WTC11 (cell line): Measurements from ENCODE around the gene SLITRK4. TPM values are rescaled to one million over a fixed set of nuclear protein-coding genes. Genes with fewer than 3 reads are reported as not detected.

Source experiments
- ATAC-seq: fragments of 200-7000 bp; cut with Tn5 transposase; 2 replicates; pipeline ENCODE4 v1.10.0; 2021; ENCODE audit warnings: mild to moderate bottlenecking, moderate library complexity
- CTCF ChIA-PET: fragments of 300-600 bp; sonication (Branson Sonifier 250); formaldehyde crosslinking; loops from one replicate; lab custom pipeline; 2021; ENCODE audit warnings: antibody characterized with exemption; lab: Charles Lee
- POLR2A ChIA-PET: fragments of 350-600 bp; sonication (Branson Sonifier 250); formaldehyde crosslinking; loops from one replicate; lab custom pipeline; 2021; ENCODE audit warnings: antibody characterized with exemption; lab: Charles Lee
- DNase-seq: peaks from one replicate; pipeline ENCODE4 v3.0.0; 2021; ENCODE audit warnings: low spot score
- H3K27ac Mint-ChIP-seq: 2 replicates; pipeline ENCODE4 v1.8.0; 2021; ENCODE audit warnings: mixed read lengths
- H3K27me3 Mint-ChIP-seq: 2 replicates; pipeline ENCODE4 v1.8.0; 2021; ENCODE audit warnings: low read depth, mild to moderate bottlenecking, moderate library complexity, mixed read lengths
- H3K36me3 Mint-ChIP-seq: 2 replicates; pipeline ENCODE4 v1.8.0; 2021; ENCODE audit warnings: mixed read lengths
- H3K4me1 Mint-ChIP-seq: 2 replicates; pipeline ENCODE4 v1.8.0; 2022; ENCODE audit warnings: mixed read lengths
- H3K4me3 Mint-ChIP-seq: 2 replicates; pipeline ENCODE4 v1.8.0; 2021; ENCODE audit warnings: mild to moderate bottlenecking, moderate library complexity, mixed read lengths
- H3K9me3 Mint-ChIP-seq: 2 replicates; pipeline ENCODE4 v1.8.0; 2021; ENCODE audit warnings: mixed read lengths
- ARID4B ChIP-seq: sonication (generic); formaldehyde crosslinking; IDR thresholded peaks from 2 replicates; pipeline ENCODE4 v1.8.0; 2023; ENCODE audit warnings: missing genetic modification reagents, mild to moderate bottlenecking, borderline replicate concordance
- CDX4 ChIP-seq: fragments of 250-450 bp; sonication (Bioruptor Pico); IDR thresholded peaks from 2 replicates; pipeline ENCODE4 v1.9.0; 2021; ENCODE audit warnings: moderate library complexity, mild to moderate bottlenecking, inconsistent platforms, borderline replicate concordance
- FOXJ3 ChIP-seq: sonication (generic); formaldehyde crosslinking; IDR thresholded peaks from 2 replicates; pipeline ENCODE4 v1.9.0; 2021; ENCODE audit warnings: missing genetic modification reagents, mild to moderate bottlenecking, borderline replicate concordance
- FOXP1 ChIP-seq: sonication (generic); formaldehyde crosslinking; IDR thresholded peaks from 2 replicates; pipeline ENCODE4 v1.8.0; 2022; ENCODE audit warnings: missing genetic modification reagents, mild to moderate bottlenecking, moderate library complexity, borderline replicate concordance
- GABPB1 ChIP-seq: sonication (generic); formaldehyde crosslinking; IDR thresholded peaks from 2 replicates; pipeline ENCODE4 v1.8.1; 2023; ENCODE audit warnings: mild to moderate bottlenecking, missing genetic modification reagents
- GTF2I ChIP-seq: fragments of 250-450 bp; sonication (Bioruptor Pico); conservative IDR thresholded peaks from 2 replicates; pipeline ENCODE4 v1.4.0; 2021; ENCODE audit warnings: mild to moderate bottlenecking
- HMGA2 ChIP-seq: fragments of 250-450 bp; sonication (Bioruptor Pico); IDR thresholded peaks from 2 replicates; pipeline ENCODE4 v1.4.0; 2021; ENCODE audit warnings: mild to moderate bottlenecking, moderate library complexity
- IRF2 ChIP-seq: sonication (generic); formaldehyde crosslinking; IDR thresholded peaks from 2 replicates; pipeline ENCODE4 v1.8.0; 2022; ENCODE audit warnings: low read depth, missing genetic modification reagents, borderline replicate concordance
- MYBL2 ChIP-seq: sonication (generic); formaldehyde crosslinking; IDR thresholded peaks from 2 replicates; pipeline ENCODE4 v1.8.1; 2023; ENCODE audit warnings: mild to moderate bottlenecking, moderate library complexity, missing genetic modification reagents
- NFE2L1 ChIP-seq: sonication (generic); formaldehyde crosslinking; IDR thresholded peaks from 2 replicates; pipeline ENCODE4 v1.8.1; 2023; ENCODE audit warnings: missing genetic modification reagents
- NR2C2 ChIP-seq: sonication (generic); formaldehyde crosslinking; IDR thresholded peaks from 2 replicates; pipeline ENCODE4 v1.8.0; 2022; ENCODE audit warnings: mild to moderate bottlenecking, missing genetic modification reagents
- PRRX2 ChIP-seq: fragments of 250-450 bp; sonication (Bioruptor Pico); IDR thresholded peaks from 2 replicates; pipeline ENCODE4 v1.8.0; 2021; ENCODE audit warnings: mild to moderate bottlenecking
- TEAD1 ChIP-seq: sonication (generic); formaldehyde crosslinking; IDR thresholded peaks from 2 replicates; pipeline ENCODE4 v1.8.0; 2022; ENCODE audit warnings: mild to moderate bottlenecking, missing genetic modification reagents
- ZBTB43 ChIP-seq: sonication (generic); formaldehyde crosslinking; IDR thresholded peaks from 2 replicates; pipeline ENCODE4 v1.8.1; 2023; ENCODE audit warnings: mild to moderate bottlenecking, missing genetic modification reagents
- ZNF396 ChIP-seq: fragments of 250-450 bp; sonication (Bioruptor Pico); IDR thresholded peaks from 2 replicates; pipeline ENCODE4 v1.8.0; 2021; ENCODE audit warnings: mild to moderate bottlenecking, moderate library complexity, borderline replicate concordance
- total RNA-seq: library from RNA; stranded (reverse); gene quantifications from 3 replicates; pipeline ENCODE4 v1.2.3, GENCODE V29; 2021
- TF ChIP-seq, protein P1 (sequence below): fragments of 250-450 bp; sonication (Bioruptor Pico); conservative IDR thresholded peaks from 2 replicates; pipeline ENCODE4 v1.9.0; 2021; ENCODE audit warnings: mild to moderate bottlenecking
- TF ChIP-seq, protein P2 (sequence below): sonication (generic); formaldehyde crosslinking; IDR thresholded peaks from 2 replicates; pipeline ENCODE4 v1.8.1; 2022; ENCODE audit warnings: missing genetic modification reagents, borderline replicate concordance
- TF ChIP-seq, protein P3 (sequence below): sonication (generic); formaldehyde crosslinking; IDR thresholded peaks from 2 replicates; pipeline ENCODE4 v1.8.0; 2022; ENCODE audit warnings: mild to moderate bottlenecking, missing genetic modification reagents
- TF ChIP-seq, protein P4 (sequence below): fragments of 250-450 bp; sonication (Bioruptor Pico); IDR thresholded peaks from 2 replicates; pipeline ENCODE4 v1.9.0; 2021; ENCODE audit warnings: mild to moderate bottlenecking, borderline replicate concordance

SLITRK4 gene
- total RNA-seq, 1 experiment from 2014 or later: not detected

GRCh38 chrX:143581240-143581639, 54.7 kb downstream of the SLITRK4 start:
- DNase-seq (no peak), ATAC-seq (no peak)
- Mint-ChIP-seq H3K27me3 (peaks cover 4% of the 10 kb centered on the region; the same call in 1 of the 2 replicates), H3K9me3 (peaks cover 32% of the 10 kb centered on the region), H3K4me1 (no peaks in the 10 kb centered on the region), H3K36me3 (peaks cover 19% of the 10 kb centered on the region), H3K4me3 (no peak overlapping the region), H3K27ac (no peak overlapping the region)
- CTCF ChIA-PET: no interaction called here
- POLR2A ChIA-PET: no interaction called here
- no peak for TF ChIP-seq GABPB1 (CRISPR knock-in tag)
- TF ChIP-seq, protein P1, sequence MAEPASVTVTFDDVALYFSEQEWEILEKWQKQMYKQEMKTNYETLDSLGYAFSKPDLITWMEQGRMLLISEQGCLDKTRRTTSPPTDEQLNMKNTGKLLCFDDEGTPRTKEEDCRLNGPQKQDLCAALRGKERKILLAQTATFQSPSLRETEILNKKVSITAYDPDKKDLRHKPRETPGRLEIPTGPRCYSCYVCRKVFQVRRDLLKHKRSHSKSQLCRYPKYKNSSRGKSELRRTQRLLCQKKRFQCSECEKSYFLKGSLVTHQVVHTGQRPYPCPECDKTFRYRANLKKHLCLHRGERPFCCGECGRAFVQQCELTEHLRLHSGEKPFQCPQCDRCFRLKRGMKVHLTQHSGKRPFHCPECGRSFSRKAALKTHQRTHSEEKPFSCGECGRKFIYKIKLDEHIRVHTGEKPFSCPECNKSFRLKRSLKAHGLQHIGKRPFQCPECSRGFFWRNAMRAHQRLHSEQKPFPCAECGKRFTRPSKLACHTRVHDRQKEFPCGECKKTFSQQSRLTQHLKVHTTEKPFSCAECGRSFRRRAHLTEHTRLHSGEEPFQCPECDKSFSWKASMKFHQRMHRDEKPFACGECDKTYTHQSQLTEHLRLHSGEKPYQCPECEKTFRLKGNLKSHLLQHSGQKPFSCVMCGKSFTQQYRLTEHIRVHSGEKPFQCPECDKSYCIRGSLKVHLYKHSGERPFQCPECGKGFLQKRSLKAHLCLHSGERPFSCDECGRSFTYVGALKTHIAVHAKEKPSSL (CRISPR knock-in tag): no peak
- TF ChIP-seq, protein P2, sequence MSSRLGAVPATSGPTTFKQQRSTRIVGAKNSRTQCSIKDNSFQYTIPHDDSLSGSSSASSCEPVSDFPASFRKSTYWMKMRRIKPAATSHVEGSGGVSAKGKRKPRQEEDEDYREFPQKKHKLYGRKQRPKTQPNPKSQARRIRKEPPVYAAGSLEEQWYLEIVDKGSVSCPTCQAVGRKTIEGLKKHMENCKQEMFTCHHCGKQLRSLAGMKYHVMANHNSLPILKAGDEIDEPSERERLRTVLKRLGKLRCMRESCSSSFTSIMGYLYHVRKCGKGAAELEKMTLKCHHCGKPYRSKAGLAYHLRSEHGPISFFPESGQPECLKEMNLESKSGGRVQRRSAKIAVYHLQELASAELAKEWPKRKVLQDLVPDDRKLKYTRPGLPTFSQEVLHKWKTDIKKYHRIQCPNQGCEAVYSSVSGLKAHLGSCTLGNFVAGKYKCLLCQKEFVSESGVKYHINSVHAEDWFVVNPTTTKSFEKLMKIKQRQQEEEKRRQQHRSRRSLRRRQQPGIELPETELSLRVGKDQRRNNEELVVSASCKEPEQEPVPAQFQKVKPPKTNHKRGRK: no peak
- no peak for TF ChIP-seq FOXP1
- no peak for TF ChIP-seq GTF2I (CRISPR knock-in tag)
- no peak for TF ChIP-seq MYBL2 (CRISPR knock-in tag)
- no peak for TF ChIP-seq IRF2 (CRISPR knock-in tag)
- TF ChIP-seq ARID4B (CRISPR knock-in tag): no peak
- no peak for TF ChIP-seq ZBTB43 (CRISPR knock-in tag)
- no peak for TF ChIP-seq TEAD1
- no peak for TF ChIP-seq FOXJ3
- no peak for TF ChIP-seq NFE2L1 (CRISPR knock-in tag)
- TF ChIP-seq CDX4 (CRISPR knock-in tag): no peak
- TF ChIP-seq HMGA2 (CRISPR knock-in tag): no peak
- TF ChIP-seq ZNF396 (CRISPR knock-in tag): no peak
- TF ChIP-seq PRRX2: no peak
- TF ChIP-seq, protein P3, sequence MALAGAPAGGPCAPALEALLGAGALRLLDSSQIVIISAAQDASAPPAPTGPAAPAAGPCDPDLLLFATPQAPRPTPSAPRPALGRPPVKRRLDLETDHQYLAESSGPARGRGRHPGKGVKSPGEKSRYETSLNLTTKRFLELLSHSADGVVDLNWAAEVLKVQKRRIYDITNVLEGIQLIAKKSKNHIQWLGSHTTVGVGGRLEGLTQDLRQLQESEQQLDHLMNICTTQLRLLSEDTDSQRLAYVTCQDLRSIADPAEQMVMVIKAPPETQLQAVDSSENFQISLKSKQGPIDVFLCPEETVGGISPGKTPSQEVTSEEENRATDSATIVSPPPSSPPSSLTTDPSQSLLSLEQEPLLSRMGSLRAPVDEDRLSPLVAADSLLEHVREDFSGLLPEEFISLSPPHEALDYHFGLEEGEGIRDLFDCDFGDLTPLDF (CRISPR knock-in tag): no peak
- TF ChIP-seq NR2C2 (CRISPR knock-in tag): no peak
- TF ChIP-seq, protein P4, sequence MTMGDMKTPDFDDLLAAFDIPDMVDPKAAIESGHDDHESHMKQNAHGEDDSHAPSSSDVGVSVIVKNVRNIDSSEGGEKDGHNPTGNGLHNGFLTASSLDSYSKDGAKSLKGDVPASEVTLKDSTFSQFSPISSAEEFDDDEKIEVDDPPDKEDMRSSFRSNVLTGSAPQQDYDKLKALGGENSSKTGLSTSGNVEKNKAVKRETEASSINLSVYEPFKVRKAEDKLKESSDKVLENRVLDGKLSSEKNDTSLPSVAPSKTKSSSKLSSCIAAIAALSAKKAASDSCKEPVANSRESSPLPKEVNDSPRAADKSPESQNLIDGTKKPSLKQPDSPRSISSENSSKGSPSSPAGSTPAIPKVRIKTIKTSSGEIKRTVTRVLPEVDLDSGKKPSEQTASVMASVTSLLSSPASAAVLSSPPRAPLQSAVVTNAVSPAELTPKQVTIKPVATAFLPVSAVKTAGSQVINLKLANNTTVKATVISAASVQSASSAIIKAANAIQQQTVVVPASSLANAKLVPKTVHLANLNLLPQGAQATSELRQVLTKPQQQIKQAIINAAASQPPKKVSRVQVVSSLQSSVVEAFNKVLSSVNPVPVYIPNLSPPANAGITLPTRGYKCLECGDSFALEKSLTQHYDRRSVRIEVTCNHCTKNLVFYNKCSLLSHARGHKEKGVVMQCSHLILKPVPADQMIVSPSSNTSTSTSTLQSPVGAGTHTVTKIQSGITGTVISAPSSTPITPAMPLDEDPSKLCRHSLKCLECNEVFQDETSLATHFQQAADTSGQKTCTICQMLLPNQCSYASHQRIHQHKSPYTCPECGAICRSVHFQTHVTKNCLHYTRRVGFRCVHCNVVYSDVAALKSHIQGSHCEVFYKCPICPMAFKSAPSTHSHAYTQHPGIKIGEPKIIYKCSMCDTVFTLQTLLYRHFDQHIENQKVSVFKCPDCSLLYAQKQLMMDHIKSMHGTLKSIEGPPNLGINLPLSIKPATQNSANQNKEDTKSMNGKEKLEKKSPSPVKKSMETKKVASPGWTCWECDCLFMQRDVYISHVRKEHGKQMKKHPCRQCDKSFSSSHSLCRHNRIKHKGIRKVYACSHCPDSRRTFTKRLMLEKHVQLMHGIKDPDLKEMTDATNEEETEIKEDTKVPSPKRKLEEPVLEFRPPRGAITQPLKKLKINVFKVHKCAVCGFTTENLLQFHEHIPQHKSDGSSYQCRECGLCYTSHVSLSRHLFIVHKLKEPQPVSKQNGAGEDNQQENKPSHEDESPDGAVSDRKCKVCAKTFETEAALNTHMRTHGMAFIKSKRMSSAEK (CRISPR knock-in tag): no peak
